Type B pancreatic cell (in vitro differentiated cells): Measurements from ENCODE around the gene MAP3K14. TPM values are rescaled to one million over a fixed set of nuclear protein-coding genes. Genes with fewer than 3 reads are reported as not detected.
"Not testable (repeated sequence)": the region's sequence is repeated elsewhere in the genome, so short reads cannot be mapped to it uniquely, and the experiment has no call there.

Experiments used
- DNase-seq: peaks from one replicate; pipeline ENCODE4 v3.0.0; 2021; ENCODE audit warnings: mixed read lengths; ENCODE audit not compliant: unreplicated experiment; ENCODE audit errors: extremely low spot score
- H3K27ac Mint-ChIP-seq: 2 replicates; pipeline ENCODE4 v1.8.0; 2021; ENCODE audit warnings: mild to moderate bottlenecking, mixed read lengths
- H3K27me3 Mint-ChIP-seq: 2 replicates; pipeline ENCODE4 v1.8.0; 2021; ENCODE audit warnings: mixed read lengths
- H3K36me3 Mint-ChIP-seq: 2 replicates; pipeline ENCODE4 v1.8.0; 2021; ENCODE audit warnings: mixed read lengths
- H3K4me1 Mint-ChIP-seq: one replicate; pipeline ENCODE4 v1.8.0; 2021; ENCODE audit warnings: mixed read lengths; ENCODE audit not compliant: unreplicated experiment
- H3K4me3 Mint-ChIP-seq: 2 replicates; pipeline ENCODE4 v1.8.0; 2021; ENCODE audit warnings: mild to moderate bottlenecking, mixed read lengths
- H3K9me3 Mint-ChIP-seq: 2 replicates; pipeline ENCODE4 v1.8.0; 2021; ENCODE audit warnings: mixed read lengths
- total RNA-seq: library from RNA; stranded (reverse); gene quantifications from 2 replicates; pipeline ENCODE4 v1.2.1, GENCODE V29; 2021; ENCODE audit warnings: low replicate concordance
- TF ChIP-seq, protein P1 (sequence below): fragments of 200-600 bp; sonication (generic); conservative IDR thresholded peaks from 2 replicates; pipeline ENCODE4 v1.5.0; 2021; ENCODE audit warnings: antibody characterized with exemption, mild to moderate bottlenecking

Gene MAP3K14
- total RNA-seq, 1 donor from 2014 or later: 10.4 TPM

DNA sequence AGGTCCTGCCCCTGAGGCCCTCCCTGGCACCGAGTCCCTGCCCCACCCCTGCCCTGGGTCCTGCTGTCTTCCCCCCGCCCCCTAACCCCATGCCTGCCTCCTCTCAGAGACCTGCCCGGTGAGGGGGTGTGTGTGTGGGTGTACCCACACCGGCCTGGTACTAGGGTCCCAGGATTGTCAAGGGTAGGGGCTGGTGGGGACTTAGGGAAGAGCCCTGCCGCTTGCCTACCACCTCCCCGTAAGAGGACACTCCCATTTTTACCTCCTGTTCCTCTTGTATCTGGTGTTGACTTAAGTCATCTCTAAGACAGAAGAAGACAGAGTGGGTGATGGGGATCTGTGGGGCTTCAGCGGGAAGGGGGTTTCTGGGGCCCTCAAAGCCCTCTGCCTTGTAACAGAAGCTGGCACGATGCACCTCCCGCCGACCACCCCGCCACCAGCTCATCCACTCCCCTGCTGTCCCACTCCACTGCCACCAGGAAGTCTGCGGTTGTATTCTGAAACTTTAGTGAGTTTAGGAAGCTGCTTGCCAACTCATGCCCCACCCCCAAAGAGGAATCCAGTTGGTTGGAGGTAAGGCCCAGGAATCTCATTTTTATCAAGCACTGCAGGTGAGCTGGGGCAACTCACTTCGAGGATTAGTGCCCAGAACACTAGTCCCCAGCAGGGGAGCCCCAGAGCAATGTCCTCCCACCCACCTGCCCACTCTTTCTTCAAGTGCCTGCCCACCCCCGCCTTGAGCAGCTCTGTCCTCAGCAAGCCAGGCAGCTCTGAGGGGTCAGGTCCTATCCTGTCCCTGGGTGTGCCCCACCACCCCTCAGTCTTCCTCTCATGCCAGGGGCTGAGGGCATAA is 60.5 kb downstream of the MAP3K14 start:
- Mint-ChIP-seq H3K27ac (peak overlapping the region; percentile 41), H3K27me3 (peaks cover 3% of the 10 kb centered on the region), H3K36me3 (no peaks in the 10 kb centered on the region), H3K4me3 (no peak overlapping the region), H3K4me1 (peaks cover 16% of the 10 kb centered on the region), H3K9me3 (no peaks in the 10 kb centered on the region)
- no peak for DNase-seq
- TF ChIP-seq, protein P1, sequence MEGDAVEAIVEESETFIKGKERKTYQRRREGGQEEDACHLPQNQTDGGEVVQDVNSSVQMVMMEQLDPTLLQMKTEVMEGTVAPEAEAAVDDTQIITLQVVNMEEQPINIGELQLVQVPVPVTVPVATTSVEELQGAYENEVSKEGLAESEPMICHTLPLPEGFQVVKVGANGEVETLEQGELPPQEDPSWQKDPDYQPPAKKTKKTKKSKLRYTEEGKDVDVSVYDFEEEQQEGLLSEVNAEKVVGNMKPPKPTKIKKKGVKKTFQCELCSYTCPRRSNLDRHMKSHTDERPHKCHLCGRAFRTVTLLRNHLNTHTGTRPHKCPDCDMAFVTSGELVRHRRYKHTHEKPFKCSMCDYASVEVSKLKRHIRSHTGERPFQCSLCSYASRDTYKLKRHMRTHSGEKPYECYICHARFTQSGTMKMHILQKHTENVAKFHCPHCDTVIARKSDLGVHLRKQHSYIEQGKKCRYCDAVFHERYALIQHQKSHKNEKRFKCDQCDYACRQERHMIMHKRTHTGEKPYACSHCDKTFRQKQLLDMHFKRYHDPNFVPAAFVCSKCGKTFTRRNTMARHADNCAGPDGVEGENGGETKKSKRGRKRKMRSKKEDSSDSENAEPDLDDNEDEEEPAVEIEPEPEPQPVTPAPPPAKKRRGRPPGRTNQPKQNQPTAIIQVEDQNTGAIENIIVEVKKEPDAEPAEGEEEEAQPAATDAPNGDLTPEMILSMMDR: peak; percentile 34

DNA sequence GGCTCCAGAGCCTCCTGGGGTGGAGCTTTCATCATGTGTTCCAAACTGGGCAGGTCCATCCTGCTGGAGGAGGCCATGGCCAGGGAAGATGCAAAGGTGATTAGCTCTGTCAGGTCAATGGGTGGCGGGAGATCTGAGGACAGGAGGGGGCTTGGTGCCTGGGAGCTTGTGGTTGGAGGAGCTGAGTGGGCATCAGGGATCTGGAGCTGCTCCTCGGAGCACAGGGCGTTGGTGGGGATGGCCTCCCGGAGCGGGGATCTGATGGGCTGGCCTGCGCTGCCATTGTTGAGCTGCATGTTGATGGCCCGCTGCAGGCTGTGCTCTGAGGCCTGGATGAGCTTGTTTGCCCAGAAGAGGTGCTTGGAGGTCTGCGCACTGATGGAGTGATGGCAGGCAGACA is 61.5 kb downstream of the MAP3K14 start:
- Mint-ChIP-seq H3K4me1 (peaks cover 11% of the 10 kb centered on the region), H3K27me3 (no peaks in the 10 kb centered on the region), H3K36me3 (no peaks in the 10 kb centered on the region), H3K27ac (no peak overlapping the region), H3K4me3 (no peak overlapping the region), H3K9me3 (no peaks in the 10 kb centered on the region)
- TF ChIP-seq, protein P1: no peak
- DNase-seq: no peak

DNA sequence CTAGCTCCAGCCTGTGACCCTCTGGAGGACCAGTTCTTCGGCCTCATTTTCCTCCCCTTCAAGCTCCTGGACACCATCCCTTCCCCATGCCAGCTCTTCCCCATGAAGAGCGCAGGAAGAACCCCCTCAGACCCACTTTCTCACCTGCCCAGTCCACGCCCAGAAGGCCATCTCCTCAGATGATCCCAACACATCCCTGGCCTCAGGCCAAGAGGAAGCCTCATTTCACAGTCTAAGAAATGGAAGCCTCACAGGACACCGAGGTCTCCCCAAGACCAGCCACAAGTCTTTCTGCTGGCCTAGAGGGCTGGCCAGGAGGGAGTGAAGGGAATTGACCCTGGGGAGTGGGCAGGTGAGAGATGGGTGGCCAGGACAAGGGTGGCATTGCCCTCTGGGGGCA is 62.9 kb downstream of the MAP3K14 start:
- no peak overlapping the region for H3K4me3 Mint-ChIP-seq

DNA sequence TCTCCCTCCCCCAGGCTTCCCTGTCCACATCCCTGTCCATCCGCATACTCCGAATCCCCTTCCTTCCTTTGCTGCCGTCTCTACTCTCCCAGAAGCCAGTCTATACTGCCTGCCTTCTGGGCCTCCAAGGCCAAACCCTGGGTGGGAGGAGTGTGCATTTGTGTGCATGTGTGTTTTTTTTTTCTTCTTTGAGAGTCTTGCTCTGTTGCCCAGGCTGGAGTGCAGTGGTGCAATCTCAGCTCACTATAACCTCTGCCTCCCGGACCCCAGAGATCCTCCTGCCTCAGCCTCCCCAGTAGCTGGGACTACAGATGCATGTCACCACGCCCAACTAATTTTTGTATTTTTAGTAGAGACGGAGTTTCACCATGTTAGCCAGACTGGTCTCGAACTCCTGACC is 63.6 kb downstream of the MAP3K14 start:
- not testable (repeated sequence) for H3K27me3 Mint-ChIP-seq, H3K4me3 Mint-ChIP-seq, H3K9me3 Mint-ChIP-seq, H3K36me3 Mint-ChIP-seq, H3K27ac Mint-ChIP-seq, DNase-seq
- H3K4me1 Mint-ChIP-seq: peaks cover 10% of the 10 kb centered on the region

More for the DNA sequence above, 62.9 kb downstream of the MAP3K14 start:
- Mint-ChIP-seq H3K27ac (no peak overlapping the region), H3K4me1 (peaks cover 10% of the 10 kb centered on the region), H3K36me3 (no peaks in the 10 kb centered on the region), H3K27me3 (no peaks in the 10 kb centered on the region), H3K9me3 (no peaks in the 10 kb centered on the region)
- DNase-seq: no peak
- TF ChIP-seq, protein P1: no peak

DNA sequence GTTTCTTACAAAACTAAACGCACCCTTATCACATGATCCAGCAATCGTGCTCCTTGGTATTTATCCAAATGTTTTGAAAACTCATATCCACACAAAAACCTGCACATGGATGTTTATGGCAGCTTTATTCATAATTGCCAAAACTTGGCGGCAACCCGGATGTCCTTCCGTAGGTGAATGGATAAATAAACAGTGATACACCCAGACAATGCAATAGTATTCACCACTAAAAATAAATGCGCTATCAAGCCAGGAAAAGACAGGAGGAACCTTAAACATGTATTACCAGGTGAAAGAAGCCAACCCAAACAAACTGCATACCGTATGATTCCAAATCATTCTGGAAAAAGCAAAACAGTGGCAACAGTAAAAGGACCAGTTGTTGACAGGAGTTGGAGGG is 64.9 kb downstream of the MAP3K14 start:
- no peak for DNase-seq
- Mint-ChIP-seq H3K27ac (no peak overlapping the region), H3K27me3 (peaks cover under 1% of the 10 kb centered on the region), H3K4me1 (peaks cover 6% of the 10 kb centered on the region), H3K36me3 (no peaks in the 10 kb centered on the region), H3K4me3 (no peak overlapping the region), H3K9me3 (no peaks in the 10 kb centered on the region)
- TF ChIP-seq, protein P1: no peak

DNA sequence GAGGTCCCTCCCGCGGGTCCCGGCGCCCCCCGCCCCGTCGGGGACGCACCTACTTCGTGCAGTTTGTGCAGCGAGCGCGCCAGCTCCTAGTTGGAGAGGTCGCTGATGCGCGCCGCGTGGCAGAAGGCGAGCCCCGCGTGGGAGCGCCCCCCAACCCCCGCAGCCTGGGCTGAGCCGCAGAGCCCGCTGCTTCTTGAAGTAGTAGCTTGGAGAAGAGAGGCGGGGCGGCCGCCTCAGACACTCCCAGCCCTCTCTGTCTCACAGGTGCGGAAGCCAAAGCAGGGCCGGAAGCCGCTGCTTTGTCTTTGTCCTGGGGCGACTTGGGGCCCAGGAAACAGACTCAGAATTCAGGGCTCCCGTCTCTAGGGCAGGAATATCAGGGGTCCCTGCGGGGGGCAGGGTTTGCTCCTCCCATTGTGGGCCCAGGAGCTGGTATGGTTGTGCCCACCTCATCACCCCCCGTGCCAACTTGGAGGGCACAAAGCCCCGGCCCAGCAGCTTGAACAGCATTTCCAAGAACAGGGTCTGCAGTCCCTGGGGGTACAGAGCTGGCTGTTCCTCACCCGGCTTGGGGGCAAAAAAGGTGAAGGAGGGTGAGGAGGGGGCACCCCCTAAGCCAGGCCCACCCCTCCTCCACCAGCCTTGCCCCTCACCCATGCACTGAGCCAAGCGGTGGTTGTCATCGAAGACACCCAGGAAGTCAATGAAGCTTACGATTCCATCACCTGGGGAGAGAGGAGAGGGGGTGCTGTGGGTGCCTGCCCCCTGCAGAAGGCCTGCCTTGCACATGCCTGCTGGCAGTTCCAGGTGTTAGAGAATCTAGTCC is 68.5 kb downstream of the MAP3K14 start:
- peak overlapping the region; percentile 91 for H3K27ac Mint-ChIP-seq
- DNase-seq: no peak
- TF ChIP-seq, protein P1: no peak
- H3K4me3 Mint-ChIP-seq: peak overlapping the region; percentile 94
- peaks cover 8% of the 10 kb centered on the region for H3K4me1 Mint-ChIP-seq
- H3K36me3 Mint-ChIP-seq: no peaks in the 10 kb centered on the region
- H3K9me3 Mint-ChIP-seq: no peaks in the 10 kb centered on the region
- peaks cover 3% of the 10 kb centered on the region for H3K27me3 Mint-ChIP-seq
